GF-D8 (cell line): Measurements from ENCODE around the gene ANKRD13A.
"Not testable (repeated sequence)": the region's sequence is repeated elsewhere in the genome, so short reads cannot be mapped to it uniquely, and the experiment has no call there.

Experiments used
- DNase-seq: peaks from one replicate; lab custom pipeline; 2025; lab: John Stamatoyannopoulos, UW

The ANKRD13A gene

GRCh38 chr12:109983432-109984142 is 15.6 kb upstream of the ANKRD13A start:
- DNase-seq = no peak

DNA sequence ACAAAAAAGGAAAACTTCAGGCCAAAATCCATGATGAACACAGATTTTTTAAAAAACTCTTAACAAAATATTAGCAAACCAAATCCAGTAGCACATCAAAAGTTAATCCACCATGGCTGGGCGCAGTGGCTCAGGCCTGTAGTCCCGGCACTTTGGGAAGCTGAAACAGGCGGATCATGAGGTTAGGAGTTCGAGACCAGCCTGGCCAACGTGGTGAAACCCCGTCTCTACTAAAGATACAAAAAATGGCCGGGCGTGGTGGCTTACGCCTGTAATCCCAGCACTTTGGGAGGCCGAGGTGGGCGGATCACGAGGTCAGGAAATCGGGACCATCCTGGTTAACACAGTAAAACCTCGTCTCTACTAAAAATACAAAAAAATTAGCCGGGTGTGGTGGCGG is 13.0 kb upstream of the ANKRD13A start:
- not testable (repeated sequence) for DNase-seq

DNA sequence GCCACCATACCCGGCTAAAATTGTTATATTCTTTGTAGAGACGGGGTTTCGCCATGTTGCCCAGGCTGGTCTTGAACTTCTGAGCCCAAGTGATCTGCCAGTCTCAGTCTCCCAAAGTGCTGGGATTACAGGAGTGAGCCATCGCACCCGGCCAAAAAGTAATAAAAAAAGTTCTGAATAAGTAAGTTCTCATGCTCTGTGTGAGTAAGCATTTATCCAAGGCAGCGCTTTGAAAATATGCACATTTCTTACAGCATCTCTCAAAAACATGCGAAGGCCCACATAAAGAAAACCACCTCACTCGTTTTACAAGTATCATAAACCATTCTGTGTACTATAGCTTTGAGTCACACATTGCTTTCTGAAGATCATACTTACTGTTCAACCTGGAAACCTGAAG is 11.6 kb upstream of the ANKRD13A start:
- no peak for DNase-seq

- no peak for DNase-seq
Measured at GRCh38 chr12:109988274-109988673, 11.0 kb upstream of the ANKRD13A start.

DNA sequence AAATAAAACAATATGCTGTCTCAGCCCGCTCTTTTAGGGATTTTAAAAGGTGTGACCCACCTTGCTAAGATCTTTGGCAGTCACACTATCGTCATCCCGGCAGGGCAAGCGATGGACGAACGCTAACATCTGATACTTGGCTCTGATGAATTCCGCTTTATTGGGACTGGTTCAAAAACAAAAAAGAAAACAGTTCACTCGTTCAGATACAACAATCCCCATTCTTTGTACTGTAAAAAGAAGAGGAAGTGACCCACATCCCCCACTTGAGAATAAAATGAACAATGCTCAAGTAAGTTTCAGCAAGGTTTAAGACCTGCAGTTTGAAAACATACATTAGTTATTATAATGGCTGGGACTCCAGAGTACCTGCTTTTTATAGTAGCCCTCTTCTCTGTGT is 10.3 kb upstream of the ANKRD13A start:
- no peak for DNase-seq

GRCh38 chr12:109989380-109989779 is 9.8 kb upstream of the ANKRD13A start:
- no peak for DNase-seq

DNA sequence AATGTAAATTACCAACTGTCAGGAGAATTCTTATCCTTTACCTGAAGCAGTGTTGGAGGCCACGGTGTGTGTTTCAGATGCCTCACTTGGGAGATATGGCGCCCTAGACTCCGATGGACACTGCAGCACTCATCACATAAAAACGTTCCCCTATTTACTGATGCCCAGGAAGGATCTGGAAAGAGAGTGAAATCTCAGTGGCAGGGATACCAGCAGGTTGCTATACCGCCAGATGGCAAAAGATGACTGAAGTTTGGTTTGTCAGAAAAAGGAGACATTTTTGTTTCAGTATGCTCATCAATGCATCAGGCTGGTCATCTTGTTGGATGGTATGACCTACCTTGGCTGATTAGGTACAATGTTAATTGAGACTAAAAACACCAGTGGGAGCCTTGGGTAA is 7.6 kb upstream of the ANKRD13A start:
- DNase-seq = no peak

DNA sequence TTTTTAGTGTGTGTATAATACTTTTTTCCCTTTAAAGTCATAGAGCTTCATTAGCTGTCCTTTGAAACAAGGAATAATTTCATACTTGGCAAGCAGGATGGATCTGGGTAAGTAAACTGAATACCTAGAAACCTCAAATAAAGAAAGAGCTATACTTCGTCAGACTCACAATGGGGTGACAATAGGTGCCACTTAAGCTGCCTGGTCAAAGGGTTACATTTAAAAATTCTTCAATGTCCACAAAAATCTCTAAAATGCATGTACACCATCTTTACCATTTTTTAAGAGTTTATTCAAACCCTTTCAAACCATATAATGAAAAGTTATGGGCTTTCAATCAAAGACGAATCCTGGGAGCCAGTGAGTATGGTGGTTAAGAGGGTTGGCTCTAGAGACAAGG is 6.1 kb upstream of the ANKRD13A start:
- DNase-seq = no peak

DNA sequence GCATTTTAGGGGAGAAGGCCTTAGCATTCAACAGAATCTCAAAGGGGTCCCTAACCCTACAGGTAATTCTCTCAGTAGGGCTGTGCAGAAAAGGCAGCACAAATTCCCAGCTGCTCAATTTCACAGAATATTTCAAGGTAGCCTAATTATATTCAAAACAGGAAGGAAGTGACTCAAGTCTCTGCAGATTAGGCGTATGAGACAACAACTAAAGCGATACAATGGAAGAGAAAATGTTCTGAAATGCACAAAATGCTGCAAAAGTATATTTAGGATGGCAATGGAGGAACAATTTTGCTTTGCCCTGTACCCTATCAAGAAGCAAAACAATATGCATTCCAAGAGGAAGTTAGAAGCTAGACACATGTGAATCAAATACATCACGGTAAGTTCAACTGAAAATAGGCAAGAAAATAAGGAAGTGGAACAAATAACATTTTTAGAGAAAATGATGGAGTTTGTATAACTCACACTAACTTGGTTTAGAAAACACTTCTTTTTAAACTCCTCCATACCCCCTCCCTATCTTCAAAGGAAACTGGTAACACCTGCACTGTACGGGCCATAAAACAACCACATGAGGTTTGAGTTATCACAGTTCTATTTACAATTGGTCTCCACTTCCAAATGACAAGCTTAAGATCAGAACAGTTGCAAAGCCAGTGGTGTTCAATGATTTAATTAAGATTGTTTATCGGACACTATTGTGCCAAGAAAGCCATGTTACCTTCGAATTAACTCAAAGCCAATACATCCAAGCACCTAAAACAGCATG is 4.6 kb upstream of the ANKRD13A start:
- DNase-seq = peak; percentile 47

- no peak for DNase-seq
Measured at GRCh38 chr12:109995361-109995685, 3.9 kb upstream of the ANKRD13A start.

DNA sequence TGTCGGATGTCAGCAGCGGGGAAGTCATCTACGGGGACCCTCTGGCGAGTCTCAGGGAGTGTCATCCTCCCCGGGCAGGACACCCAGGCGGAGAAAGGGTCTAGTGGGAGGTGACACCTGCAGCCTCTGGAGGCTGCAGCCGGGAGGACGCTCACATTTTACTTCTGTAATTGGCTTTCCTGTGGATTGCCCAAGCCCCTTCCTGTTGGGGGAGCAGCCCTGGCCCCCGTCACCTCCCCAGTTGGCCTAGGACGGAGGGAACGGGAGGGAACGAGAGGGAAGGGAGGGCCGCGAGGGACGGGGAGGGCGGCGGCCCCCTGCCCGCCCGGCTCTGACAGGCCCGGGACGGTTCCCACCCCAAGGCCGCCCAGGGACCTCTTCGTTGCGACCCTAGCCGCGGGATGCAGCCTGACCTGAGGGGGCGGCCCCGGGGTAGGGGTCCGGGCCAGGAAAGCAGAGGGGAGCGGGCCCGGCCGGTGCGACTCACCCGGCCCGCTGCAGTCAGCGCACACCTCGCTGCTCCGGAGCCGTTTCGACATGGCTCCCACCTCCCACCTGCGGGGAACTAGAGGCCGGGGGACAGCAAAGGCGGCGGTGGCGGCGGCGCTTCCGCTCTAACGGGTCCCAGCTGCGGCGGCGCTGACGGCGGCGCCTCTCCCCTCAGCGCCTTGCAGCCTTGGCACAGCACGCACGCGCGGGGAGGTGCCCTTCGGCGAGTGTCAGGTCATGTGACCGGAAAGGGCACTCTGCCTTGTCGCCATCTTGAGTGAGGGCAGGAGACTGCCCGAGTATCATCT is 3.3 kb upstream of the ANKRD13A start, which contains the start of gene GIT2:
Gene GIT2 (minus strand): TSS at position 683 of the 797 bp plus-strand sequence. CDS start 144 bp downstream, at position 539.
- peak; percentile 86 for DNase-seq

GRCh38 chr12:109996483-109996853 is 2.8 kb upstream of the ANKRD13A start:
- no peak for DNase-seq

DNA sequence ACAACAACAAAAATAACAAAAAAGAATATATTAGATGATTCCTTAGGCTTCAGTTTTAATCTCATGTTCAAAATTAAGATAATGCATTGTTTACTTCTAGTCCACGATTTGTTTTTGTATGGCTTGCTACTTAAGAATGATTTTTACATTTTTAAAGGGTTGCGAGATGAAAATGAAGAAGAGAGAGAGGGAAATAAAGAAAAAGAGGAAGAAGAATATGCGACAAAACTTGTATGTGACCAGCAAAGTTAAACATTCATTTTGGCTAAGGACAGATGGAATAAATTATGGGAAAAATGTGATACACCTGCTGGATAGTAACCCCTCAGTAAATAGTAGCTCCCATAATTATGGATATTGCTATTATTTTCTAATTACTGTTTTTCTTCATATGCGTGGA is 1.8 kb upstream of the ANKRD13A start:
- no peak for DNase-seq

DNA sequence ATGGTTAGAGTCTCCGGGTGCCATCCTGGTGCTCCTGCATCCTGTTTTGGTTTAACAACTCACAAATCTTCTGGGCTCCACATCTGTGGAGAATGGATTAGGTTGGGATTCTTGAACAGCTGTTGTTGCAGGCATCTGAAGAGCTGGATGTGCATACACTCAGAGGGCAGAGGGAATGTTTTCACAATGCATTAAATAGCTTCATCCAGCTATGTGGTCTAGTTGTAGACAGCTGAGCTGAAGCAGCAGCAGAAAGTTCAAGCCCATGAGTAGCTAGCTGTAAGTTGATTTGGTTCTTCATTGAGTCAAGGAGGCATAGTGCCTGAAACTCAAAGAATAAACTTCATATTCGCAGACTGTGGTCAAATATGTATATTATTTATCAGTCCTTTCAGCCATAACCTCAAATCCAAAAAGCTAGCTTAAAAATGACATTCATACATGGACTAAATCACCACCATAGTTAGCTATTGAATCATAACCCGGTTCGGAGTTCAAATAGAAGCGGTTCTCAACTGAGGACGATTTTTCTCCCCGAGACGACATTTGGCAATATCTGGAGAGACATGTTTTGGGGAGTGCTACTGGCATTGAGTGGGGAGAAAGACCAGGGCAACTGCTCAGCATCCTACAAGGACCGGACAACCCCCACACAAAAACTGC is 858 bp upstream of the ANKRD13A start:
- no peak for DNase-seq

DNA sequence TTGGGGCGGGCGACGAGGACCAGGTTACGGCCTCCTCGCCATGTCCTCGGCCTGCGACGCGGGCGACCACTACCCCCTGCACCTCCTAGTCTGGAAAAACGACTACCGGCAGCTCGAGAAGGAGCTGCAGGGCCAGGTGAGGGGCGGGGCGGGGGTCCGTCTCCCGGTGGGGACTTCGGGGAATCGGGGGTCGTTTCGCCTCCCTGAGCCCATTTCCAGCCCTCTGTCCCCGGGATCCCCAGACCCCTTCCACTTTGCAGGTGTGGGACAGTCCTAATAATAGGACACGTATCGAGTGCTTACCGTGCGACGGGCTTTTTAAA is 380 bp downstream of the ANKRD13A start:
- DNase-seq = no peak

DNA sequence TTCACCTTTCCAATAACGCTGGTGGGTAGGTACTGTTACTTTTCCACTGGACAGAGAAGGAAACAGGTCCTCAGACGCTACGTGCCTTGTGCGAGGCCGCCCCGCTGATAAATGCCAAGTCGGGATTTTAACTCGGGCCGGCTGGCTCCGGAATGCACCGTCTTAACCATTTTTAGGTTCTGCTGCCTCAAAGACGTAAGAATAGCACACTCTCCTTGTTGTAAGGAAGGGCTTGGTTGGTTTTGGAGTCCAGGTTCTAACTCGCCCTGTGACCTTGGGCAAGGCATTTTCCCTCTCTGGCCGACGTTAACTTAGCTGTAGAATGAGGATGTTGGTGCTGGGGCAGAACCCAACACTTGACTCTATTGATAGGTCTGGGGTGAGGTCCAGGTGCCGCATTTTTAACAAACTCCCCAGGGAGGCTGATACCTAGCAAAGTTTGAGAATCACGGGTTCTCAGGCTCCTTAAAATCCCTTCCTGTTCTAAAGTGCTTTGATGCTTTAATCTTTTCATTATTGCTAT is 814 bp downstream of the ANKRD13A start:
- DNase-seq = no peak

DNA sequence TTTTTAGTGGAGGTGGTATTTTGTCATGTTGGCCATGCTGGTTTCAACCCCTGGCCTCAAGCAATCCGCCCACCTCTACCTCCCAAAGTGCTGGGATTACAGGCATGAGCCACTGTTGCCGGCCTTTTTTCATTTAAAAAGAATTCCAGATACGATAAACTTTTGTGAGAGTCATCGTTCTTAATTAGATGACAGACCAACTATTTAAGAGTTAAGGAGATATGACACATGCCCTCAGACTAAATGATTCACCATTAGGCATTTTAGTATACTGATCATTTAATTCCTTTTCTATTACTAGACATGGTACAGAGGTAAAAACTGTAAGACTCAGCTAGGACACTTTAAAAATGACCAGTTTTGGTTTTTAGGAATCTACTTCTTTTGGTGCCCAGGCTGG is 2.4 kb downstream of the ANKRD13A start:
- no peak for DNase-seq

GRCh38 chr12:110002676-110003515 is 3.7 kb downstream of the ANKRD13A start:
- DNase-seq = no peak

DNA sequence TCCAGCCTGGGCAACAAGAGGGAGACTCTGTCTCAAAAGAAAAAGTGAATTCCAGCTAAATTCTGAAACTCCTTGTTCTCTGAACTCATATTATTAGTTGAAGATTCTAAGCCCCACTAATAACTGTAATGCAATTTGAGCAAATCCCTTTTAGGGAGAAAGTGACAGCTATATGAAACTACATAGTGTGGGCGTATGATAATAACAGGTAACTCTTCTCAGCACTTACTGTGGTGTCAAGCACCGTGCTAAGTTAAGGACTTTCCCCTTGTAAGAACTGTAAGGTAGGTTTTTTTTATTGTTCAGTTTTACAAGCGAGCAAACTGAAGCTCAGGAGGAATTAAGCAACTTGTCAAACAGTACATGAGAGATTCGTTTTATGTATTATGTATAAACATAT is 5.4 kb downstream of the ANKRD13A start:
- no peak for DNase-seq

DNA sequence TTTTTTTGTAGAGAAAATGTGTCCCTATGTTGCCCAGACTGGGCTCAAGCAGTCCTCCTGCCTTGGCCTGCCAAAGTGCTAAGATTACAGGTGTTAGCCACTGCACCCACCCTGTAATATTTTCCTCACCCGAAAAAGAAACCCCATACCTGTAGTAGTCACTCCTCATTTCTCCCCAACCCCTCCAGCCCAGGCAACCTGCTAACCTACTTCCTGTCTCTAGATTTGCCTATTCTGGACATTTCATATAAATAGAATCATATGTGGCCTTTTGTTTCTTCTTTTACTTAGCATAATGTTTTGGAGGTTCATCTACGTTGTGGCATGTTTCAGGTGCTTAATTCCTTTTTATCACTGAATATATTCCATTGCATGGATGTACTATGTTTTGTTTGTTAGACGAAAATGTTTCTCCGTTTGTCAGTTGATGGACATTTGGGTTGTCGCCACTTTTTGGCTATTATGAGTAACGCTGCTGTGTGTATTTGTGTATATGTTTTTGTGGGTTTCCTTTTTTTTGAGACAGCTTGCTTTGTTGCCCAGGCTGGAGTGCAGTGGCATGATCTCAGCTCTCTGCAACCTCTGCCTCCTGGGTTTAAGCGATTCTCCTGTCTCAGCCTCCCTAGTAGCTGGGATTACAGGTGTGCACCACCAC is 6.2 kb downstream of the ANKRD13A start:
- no peak for DNase-seq

- no peak for DNase-seq
Measured at GRCh38 chr12:110006115-110006514, 6.9 kb downstream of the ANKRD13A start.
